CD4-positive, alpha-beta T cell treated with Interleukin-6 at 100 ng/mL for 8 hours (primary cell): ENCODE measurements around the gene PTPN1.
"Not testable (repeated sequence)": the region's sequence is repeated elsewhere in the genome, so short reads cannot be mapped to it uniquely, and the experiment has no call there.

Experiments used
- DNase-seq: peaks from one replicate; pipeline ENCODE4 v3.0.0-alpha.2; 2020; ENCODE audit warnings: mixed read lengths, low spot score

The PTPN1 gene

GRCh38 chr20:50481741-50482140, 28.4 kb upstream of the PTPN1 start:
- DNase-seq, result no peak

GRCh38 chr20:50482396-50482981, 27.7 kb upstream of the PTPN1 start:
- no peak for DNase-seq

GRCh38 chr20:50484271-50484976, 25.8 kb upstream of the PTPN1 start:
- no peak for DNase-seq

- no peak for DNase-seq
These were observed 22.8 kb upstream of the PTPN1 start for GRCh38 chr20:50487397-50487796.

GRCh38 chr20:50488236-50488806, 21.9 kb upstream of the PTPN1 start:
- DNase-seq, result no peak

GRCh38 chr20:50491168-50491567, 19.0 kb upstream of the PTPN1 start:
- no peak for DNase-seq

- DNase-seq, result no peak
These were observed 18.1 kb upstream of the PTPN1 start for GRCh38 chr20:50491926-50492634.

GRCh38 chr20:50493881-50494253, 16.3 kb upstream of the PTPN1 start:
- no peak for DNase-seq

GRCh38 chr20:50494428-50494827, 15.8 kb upstream of the PTPN1 start:
- no peak for DNase-seq

- no peak for DNase-seq
These were observed 13.3 kb upstream of the PTPN1 start for GRCh38 chr20:50496773-50497385.

GRCh38 chr20:50498071-50498776, 12.0 kb upstream of the PTPN1 start:
- no peak for DNase-seq

- DNase-seq, result no peak
These were observed 10.2 kb upstream of the PTPN1 start for GRCh38 chr20:50499938-50500337.

GRCh38 chr20:50501972-50502745, 8.0 kb upstream of the PTPN1 start:
- DNase-seq, result no peak

- peak; percentile 25 for DNase-seq
These were observed 5.9 kb upstream of the PTPN1 start for GRCh38 chr20:50504231-50504823.

- DNase-seq, result no peak
These were observed 4.0 kb upstream of the PTPN1 start for GRCh38 chr20:50506270-50506579.

- not testable (repeated sequence) for DNase-seq
These were observed 2.4 kb upstream of the PTPN1 start for GRCh38 chr20:50507745-50508144.

- DNase-seq, result no peak
These were observed 1.9 kb upstream of the PTPN1 start for GRCh38 chr20:50508171-50508755.

GRCh38 chr20:50510706-50511542, 741 bp downstream of the PTPN1 start:
- DNase-seq, result no peak

GRCh38 chr20:50512323-50512722, 2.1 kb downstream of the PTPN1 start:
- DNase-seq, result no peak
